SK-N-SH treated with all-trans-retinoic acid at 6 μM for 48 hours (cell line): ENCODE measurements around the gene SH2D2A.

Source experiments
- ATAC-seq: fragments of 200-7000 bp; cut with Tn5 transposase; 3 replicates; pipeline ENCODE4 v1.9.1; 2020; ENCODE audit warnings: mild to moderate bottlenecking, moderate library complexity
- ARNTL ChIP-seq: fragments of 450-650 bp; formaldehyde crosslinking; IDR thresholded peaks from 2 replicates; pipeline ENCODE4 v1.5.0; 2020; ENCODE audit warnings: low read depth, mild to moderate bottlenecking, moderate library complexity, borderline replicate concordance
- BACH2 ChIP-seq: fragments of 250-450 bp; sonication (Bioruptor Pico); IDR thresholded peaks from 2 replicates; pipeline ENCODE4 v1.9.0; 2021; ENCODE audit warnings: mild to moderate bottlenecking, borderline replicate concordance
- CSDC2 ChIP-seq: fragments of 250-450 bp; sonication (Bioruptor Pico); IDR thresholded peaks from 2 replicates; pipeline ENCODE4 v1.5.0; 2020; ENCODE audit warnings: mild to moderate bottlenecking, moderate library complexity
- ESRRG ChIP-seq: fragments of 250-450 bp; sonication (Bioruptor Pico); IDR thresholded peaks from 2 replicates; pipeline ENCODE4 v1.6.1; 2021; ENCODE audit warnings: mild to moderate bottlenecking
- GLIS3 ChIP-seq: fragments of 250-450 bp; sonication (Bioruptor Pico); IDR thresholded peaks from 2 replicates; pipeline ENCODE4 v1.5.0; 2020; ENCODE audit warnings: mild to moderate bottlenecking, moderate library complexity
- OSR1 ChIP-seq: fragments of 250-450 bp; sonication (Bioruptor Pico); IDR thresholded peaks from 2 replicates; pipeline ENCODE4 v1.8.0; 2022; ENCODE audit warnings: moderate library complexity, mild to moderate bottlenecking, inconsistent platforms
- PPARA ChIP-seq: fragments of 250-450 bp; sonication (Bioruptor Pico); IDR thresholded peaks from 2 replicates; pipeline ENCODE4 v1.5.0; 2020; ENCODE audit warnings: mild to moderate bottlenecking, borderline replicate concordance
- RARB ChIP-seq: fragments of 250-450 bp; sonication (Bioruptor Pico); IDR thresholded peaks from 2 replicates; pipeline ENCODE4 v1.8.0; 2021; ENCODE audit warnings: mild to moderate bottlenecking, moderate library complexity
- SNAI2 ChIP-seq: fragments of 250-450 bp; sonication (Bioruptor Pico); IDR thresholded peaks from 2 replicates; pipeline ENCODE4 v1.5.0; 2020; ENCODE audit warnings: mild to moderate bottlenecking, moderate library complexity
- TCF4 ChIP-seq: fragments of 250-450 bp; sonication (Bioruptor Pico); IDR thresholded peaks from 2 replicates; pipeline ENCODE4 v1.8.0; 2021; ENCODE audit warnings: mild to moderate bottlenecking, moderate library complexity, borderline replicate concordance
- TOX ChIP-seq: fragments of 250-450 bp; sonication (Bioruptor Pico); IDR thresholded peaks from 2 replicates; pipeline ENCODE4 v1.8.0; 2021; ENCODE audit warnings: mild to moderate bottlenecking, moderate library complexity, borderline replicate concordance
- ZFP3 ChIP-seq: fragments of 250-450 bp; sonication (Bioruptor Pico); IDR thresholded peaks from 2 replicates; pipeline ENCODE4 v1.5.0; 2020; ENCODE audit warnings: mild to moderate bottlenecking, moderate library complexity
- ZNF565 ChIP-seq: fragments of 450-650 bp; formaldehyde crosslinking; conservative IDR thresholded peaks from 2 replicates; pipeline ENCODE4 v1.5.0; 2020; ENCODE audit warnings: low read depth, mild to moderate bottlenecking, moderate library complexity
- ZNF70 ChIP-seq: fragments of 450-650 bp; formaldehyde crosslinking; IDR thresholded peaks from 2 replicates; pipeline ENCODE4 v1.5.0; 2020; ENCODE audit warnings: mild to moderate bottlenecking, moderate library complexity
- ZNF8 ChIP-seq: fragments of 450-650 bp; formaldehyde crosslinking; IDR thresholded peaks from 2 replicates; pipeline ENCODE4 v1.5.0; 2020; ENCODE audit warnings: mild to moderate bottlenecking, moderate library complexity
- TF ChIP-seq, protein P1 (sequence below): fragments of 250-450 bp; sonication (Bioruptor Pico); IDR thresholded peaks from 2 replicates; pipeline ENCODE4 v1.5.1; 2020; ENCODE audit warnings: low read depth, mild to moderate bottlenecking, moderate library complexity
- TF ChIP-seq, protein P2 (sequence below): fragments of 250-450 bp; sonication (Bioruptor Pico); IDR thresholded peaks from 2 replicates; pipeline ENCODE4 v1.5.1; 2021; ENCODE audit warnings: mild to moderate bottlenecking, moderate library complexity
- TF ChIP-seq, protein P3 (sequence below): fragments of 250-450 bp; sonication (Bioruptor Pico); IDR thresholded peaks from 2 replicates; pipeline ENCODE4 v1.5.0; 2020; ENCODE audit warnings: mild to moderate bottlenecking, moderate library complexity

Gene SH2D2A

GRCh38 chr1:156776942-156777341 lies 39.7 kb downstream of the SH2D2A start (continued):
- TF ChIP-seq BACH2 (CRISPR knock-in tag): no peak

DNA sequence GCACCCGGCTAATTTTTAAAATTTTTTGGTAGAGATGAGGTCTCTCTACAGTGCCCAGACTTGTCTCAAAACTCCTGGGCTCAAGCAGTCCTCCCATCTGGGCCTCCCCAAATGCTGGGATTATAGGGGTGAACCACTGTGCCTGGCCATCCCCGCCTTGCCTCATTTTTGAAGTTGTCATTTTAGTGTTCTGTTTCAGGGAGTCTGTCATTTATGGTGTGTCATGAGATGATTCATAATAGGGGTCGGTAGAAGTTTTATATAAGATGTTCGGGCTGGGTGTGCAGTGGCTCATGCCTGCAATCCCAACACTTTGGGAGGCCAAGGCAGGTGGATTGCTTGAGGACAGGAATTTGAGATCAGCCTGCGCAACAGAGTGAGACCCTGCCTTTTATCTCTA lies 40.8 kb downstream of the SH2D2A start:
- TF ChIP-seq ESRRG (CRISPR knock-in tag) (no peak), ZNF70 (CRISPR knock-in tag) (no peak), OSR1 (CRISPR knock-in tag) (no peak), CSDC2 (no peak), RARB (no peak), PPARA (CRISPR knock-in tag) (no peak), SNAI2 (no peak), ZNF8 (no peak), ZNF565 (CRISPR knock-in tag) (no peak), GLIS3 (CRISPR knock-in tag) (no peak), ZFP3 (CRISPR knock-in tag) (no peak), TCF4 (CRISPR knock-in tag) (no peak)
- TF ChIP-seq, protein P1, sequence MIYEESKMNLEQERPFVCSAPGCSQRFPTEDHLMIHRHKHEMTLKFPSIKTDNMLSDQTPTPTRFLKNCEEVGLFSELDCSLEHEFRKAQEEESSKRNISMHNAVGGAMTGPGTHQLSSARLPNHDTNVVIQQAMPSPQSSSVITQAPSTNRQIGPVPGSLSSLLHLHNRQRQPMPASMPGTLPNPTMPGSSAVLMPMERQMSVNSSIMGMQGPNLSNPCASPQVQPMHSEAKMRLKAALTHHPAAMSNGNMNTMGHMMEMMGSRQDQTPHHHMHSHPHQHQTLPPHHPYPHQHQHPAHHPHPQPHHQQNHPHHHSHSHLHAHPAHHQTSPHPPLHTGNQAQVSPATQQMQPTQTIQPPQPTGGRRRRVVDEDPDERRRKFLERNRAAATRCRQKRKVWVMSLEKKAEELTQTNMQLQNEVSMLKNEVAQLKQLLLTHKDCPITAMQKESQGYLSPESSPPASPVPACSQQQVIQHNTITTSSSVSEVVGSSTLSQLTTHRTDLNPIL (CRISPR knock-in tag): no peak
- TF ChIP-seq, protein P2, sequence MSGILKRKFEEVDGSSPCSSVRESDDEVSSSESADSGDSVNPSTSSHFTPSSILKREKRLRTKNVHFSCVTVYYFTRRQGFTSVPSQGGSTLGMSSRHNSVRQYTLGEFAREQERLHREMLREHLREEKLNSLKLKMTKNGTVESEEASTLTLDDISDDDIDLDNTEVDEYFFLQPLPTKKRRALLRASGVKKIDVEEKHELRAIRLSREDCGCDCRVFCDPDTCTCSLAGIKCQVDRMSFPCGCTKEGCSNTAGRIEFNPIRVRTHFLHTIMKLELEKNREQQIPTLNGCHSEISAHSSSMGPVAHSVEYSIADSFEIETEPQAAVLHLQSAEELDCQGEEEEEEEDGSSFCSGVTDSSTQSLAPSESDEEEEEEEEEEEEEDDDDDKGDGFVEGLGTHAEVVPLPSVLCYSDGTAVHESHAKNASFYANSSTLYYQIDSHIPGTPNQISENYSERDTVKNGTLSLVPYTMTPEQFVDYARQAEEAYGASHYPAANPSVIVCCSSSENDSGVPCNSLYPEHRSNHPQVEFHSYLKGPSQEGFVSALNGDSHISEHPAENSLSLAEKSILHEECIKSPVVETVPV (CRISPR knock-in tag): no peak
- TF ChIP-seq, protein P3, sequence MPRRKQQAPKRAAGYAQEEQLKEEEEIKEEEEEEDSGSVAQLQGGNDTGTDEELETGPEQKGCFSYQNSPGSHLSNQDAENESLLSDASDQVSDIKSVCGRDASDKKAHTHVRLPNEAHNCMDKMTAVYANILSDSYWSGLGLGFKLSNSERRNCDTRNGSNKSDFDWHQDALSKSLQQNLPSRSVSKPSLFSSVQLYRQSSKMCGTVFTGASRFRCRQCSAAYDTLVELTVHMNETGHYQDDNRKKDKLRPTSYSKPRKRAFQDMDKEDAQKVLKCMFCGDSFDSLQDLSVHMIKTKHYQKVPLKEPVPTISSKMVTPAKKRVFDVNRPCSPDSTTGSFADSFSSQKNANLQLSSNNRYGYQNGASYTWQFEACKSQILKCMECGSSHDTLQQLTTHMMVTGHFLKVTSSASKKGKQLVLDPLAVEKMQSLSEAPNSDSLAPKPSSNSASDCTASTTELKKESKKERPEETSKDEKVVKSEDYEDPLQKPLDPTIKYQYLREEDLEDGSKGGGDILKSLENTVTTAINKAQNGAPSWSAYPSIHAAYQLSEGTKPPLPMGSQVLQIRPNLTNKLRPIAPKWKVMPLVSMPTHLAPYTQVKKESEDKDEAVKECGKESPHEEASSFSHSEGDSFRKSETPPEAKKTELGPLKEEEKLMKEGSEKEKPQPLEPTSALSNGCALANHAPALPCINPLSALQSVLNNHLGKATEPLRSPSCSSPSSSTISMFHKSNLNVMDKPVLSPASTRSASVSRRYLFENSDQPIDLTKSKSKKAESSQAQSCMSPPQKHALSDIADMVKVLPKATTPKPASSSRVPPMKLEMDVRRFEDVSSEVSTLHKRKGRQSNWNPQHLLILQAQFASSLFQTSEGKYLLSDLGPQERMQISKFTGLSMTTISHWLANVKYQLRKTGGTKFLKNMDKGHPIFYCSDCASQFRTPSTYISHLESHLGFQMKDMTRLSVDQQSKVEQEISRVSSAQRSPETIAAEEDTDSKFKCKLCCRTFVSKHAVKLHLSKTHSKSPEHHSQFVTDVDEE (CRISPR knock-in tag): no peak
- ATAC-seq: no peak; the same call in 1 of the 3 replicates

GRCh38 chr1:156773607-156774006 lies 43.0 kb downstream of the SH2D2A start:
- peak; percentile 17; the same call in 1 of the 3 replicates for ATAC-seq
- no peak for TF ChIP-seq BACH2 (CRISPR knock-in tag)
- TF ChIP-seq PPARA (CRISPR knock-in tag): no peak
- TF ChIP-seq GLIS3 (CRISPR knock-in tag): no peak
- TF ChIP-seq RARB: no peak
- TF ChIP-seq, protein P3 (CRISPR knock-in tag): no peak
- TF ChIP-seq, protein P1 (CRISPR knock-in tag): no peak
- no peak for TF ChIP-seq SNAI2
- TF ChIP-seq TOX: no peak
- TF ChIP-seq ZNF565 (CRISPR knock-in tag): no peak
- no peak for TF ChIP-seq ZFP3 (CRISPR knock-in tag)
- no peak for TF ChIP-seq ZNF8
- TF ChIP-seq ARNTL (CRISPR knock-in tag): no peak
- TF ChIP-seq ZNF70 (CRISPR knock-in tag): no peak
